Measurements from ENCODE around the gene FXYD2.

GRCh38 chr11:117857734-117858414 lies 33.3 kb upstream of the FXYD2 start:
- TF ChIP-seq CHD2 (IDR thresholded peaks at IDR 0.05; ENCODE audit: low read length) (no peak), SRF (IDR thresholded peaks at IDR 0.05; ENCODE audit: low read depth, low read length) (no peak), CREB1 (IDR thresholded peaks at IDR 0.05) (no peak), EP300 (IDR thresholded peaks at IDR 0.05; ENCODE audit: borderline replicate concordance in 1 of 2, low read depth in 2 of 2, low read length in 2 of 2) (no peak), SP1 (IDR thresholded peaks at IDR 0.05; ENCODE audit: low read depth, low read length) (no peak), KDM1A (IDR thresholded peaks at IDR 0.05; ENCODE audit: borderline replicate concordance, low read length) (no peak)
- TF ChIP-seq, protein P1, sequence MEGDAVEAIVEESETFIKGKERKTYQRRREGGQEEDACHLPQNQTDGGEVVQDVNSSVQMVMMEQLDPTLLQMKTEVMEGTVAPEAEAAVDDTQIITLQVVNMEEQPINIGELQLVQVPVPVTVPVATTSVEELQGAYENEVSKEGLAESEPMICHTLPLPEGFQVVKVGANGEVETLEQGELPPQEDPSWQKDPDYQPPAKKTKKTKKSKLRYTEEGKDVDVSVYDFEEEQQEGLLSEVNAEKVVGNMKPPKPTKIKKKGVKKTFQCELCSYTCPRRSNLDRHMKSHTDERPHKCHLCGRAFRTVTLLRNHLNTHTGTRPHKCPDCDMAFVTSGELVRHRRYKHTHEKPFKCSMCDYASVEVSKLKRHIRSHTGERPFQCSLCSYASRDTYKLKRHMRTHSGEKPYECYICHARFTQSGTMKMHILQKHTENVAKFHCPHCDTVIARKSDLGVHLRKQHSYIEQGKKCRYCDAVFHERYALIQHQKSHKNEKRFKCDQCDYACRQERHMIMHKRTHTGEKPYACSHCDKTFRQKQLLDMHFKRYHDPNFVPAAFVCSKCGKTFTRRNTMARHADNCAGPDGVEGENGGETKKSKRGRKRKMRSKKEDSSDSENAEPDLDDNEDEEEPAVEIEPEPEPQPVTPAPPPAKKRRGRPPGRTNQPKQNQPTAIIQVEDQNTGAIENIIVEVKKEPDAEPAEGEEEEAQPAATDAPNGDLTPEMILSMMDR (IDR thresholded peaks at IDR 0.05; ENCODE audit: control extremely low read depth in 1 of 3, insufficient read depth in 1 of 3, low read depth in 1 of 3, low read length in 3 of 3), result no peak
- TF ChIP-seq, protein P2, sequence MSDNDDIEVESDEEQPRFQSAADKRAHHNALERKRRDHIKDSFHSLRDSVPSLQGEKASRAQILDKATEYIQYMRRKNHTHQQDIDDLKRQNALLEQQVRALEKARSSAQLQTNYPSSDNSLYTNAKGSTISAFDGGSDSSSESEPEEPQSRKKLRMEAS (IDR thresholded peaks at IDR 0.05), result no peak
